Measurements from ENCODE around the gene CX3CR1. TPM values are rescaled to one million over a fixed set of nuclear protein-coding genes. Genes with fewer than 3 reads are reported as not detected.

The CX3CR1 gene, protein sequence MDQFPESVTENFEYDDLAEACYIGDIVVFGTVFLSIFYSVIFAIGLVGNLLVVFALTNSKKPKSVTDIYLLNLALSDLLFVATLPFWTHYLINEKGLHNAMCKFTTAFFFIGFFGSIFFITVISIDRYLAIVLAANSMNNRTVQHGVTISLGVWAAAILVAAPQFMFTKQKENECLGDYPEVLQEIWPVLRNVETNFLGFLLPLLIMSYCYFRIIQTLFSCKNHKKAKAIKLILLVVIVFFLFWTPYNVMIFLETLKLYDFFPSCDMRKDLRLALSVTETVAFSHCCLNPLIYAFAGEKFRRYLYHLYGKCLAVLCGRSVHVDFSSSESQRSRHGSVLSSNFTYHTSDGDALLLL
- under 0.01 TPM in 2 replicates for total RNA-seq

DNA sequence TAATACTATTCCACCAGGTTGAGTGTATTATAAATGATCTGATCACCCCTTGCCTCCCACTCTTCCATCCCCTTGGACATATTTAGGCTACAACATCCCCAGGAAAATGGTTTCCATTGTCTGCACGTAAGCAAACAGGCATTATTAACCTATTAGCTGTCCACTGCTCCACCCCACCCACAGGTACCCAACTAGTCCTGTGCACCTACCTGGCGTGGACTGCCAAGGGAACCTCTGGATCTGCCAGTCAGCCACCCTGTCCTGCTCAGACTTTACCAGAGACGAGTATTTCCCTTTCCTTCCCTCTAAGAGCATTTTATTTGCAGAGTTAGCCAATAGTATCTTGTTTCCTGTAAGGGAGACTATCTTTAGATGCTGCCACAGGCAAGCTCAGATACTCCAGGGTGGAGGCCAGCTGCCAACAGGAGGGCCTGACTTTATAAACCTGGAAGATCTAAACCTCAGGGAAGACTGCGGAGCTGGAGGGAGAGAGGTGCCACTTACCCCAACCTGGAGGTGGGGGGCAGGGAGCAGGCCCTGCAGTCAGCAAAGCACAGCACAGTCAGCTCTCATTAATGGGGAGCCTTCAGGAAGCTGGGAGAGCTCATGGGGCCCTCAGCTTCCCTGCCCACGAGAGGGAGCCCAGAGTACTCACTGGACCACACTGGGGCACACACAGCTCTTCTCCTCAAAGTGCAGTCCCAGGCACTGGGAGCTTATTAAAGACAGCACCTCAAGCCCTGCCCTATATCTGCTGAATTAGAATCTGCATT is at the start of gene CX3CR1:
Gene CX3CR1 (minus strand): TSS at position 292 of the 773 bp plus-strand sequence. CDS start 13,527 bp downstream, outside the sequence.

GRCh38 chr3:39329493-39329892 is 49.7 kb upstream of the CX3CR1 start, which contains the start of gene CCR8:
CCR8 (plus strand) TSS chr3:39329709; CDS start chr3:39332332, 2,623 bp downstream.

Other genes with a start within 250 kb of the CX3CR1 start
- 0.06 and 0.13 TPM in 2 replicates for gene SCN11A, start 228.1 kb downstream of the CX3CR1 start, total RNA-seq
- 40.2 and 44.3 TPM in 2 replicates for gene WDR48, start 228.0 kb downstream of the CX3CR1 start, total RNA-seq
- 32.5 and 36.4 TPM in 2 replicates for gene GORASP1, start 172.4 kb downstream of the CX3CR1 start, total RNA-seq
- 2.2 and 3.0 TPM in 2 replicates for gene TTC21A, start 172.4 kb downstream of the CX3CR1 start, total RNA-seq
- 10.8 and 14.2 TPM in 2 replicates for gene CSRNP1, start 126.4 kb downstream of the CX3CR1 start, total RNA-seq
- gene XIRP1, start 87.4 kb downstream of the CX3CR1 start, total RNA-seq, result not detected in 2 replicates
- not detected in 2 replicates for gene CCR8, start 49.7 kb upstream of the CX3CR1 start, total RNA-seq
- 15.7 and 16.4 TPM in 2 replicates for gene SLC25A38, start 103.3 kb upstream of the CX3CR1 start, total RNA-seq
- 1,163 and 1,507 TPM in 2 replicates for gene RPSA, start 126.7 kb upstream of the CX3CR1 start, total RNA-seq
- not detected in 2 replicates for gene MOBP, start 187.6 kb upstream of the CX3CR1 start, total RNA-seq

Data from aortic smooth muscle cell (primary cell).